PFSK-1 (cell line): ENCODE measurements around the gene MAML2.

Source experiments
- POLR2AphosphoS5 ChIP-seq: IDR thresholded peaks from 2 replicates; pipeline ENCODE4 v1.6.1; 2012; ENCODE audit warnings: low read depth, mild to moderate bottlenecking, control low read depth, low read length, moderate library complexity
- TAF1 ChIP-seq: IDR thresholded peaks from 2 replicates; pipeline ENCODE4 v1.6.1; 2012; ENCODE audit warnings: low read length, control low read depth, borderline replicate concordance; ENCODE audit not compliant: insufficient read depth
- TF ChIP-seq, protein P1 (sequence below), 2 experiments: IDR thresholded peaks; 2 replicates each; pipeline versions ENCODE4 v1.6.1 to v1.8.0; 2011 to 2012; ENCODE audit warnings: low read depth in 2 of 2, low read length in 2 of 2, control low read depth in 1 of 2, inconsistent platforms in 1 of 2, mild to moderate bottlenecking in 1 of 2, moderate library complexity in 1 of 2; ENCODE audit not compliant: insufficient read depth in 1 of 2

- TF ChIP-seq POLR2AphosphoS5 = no peak
- TF ChIP-seq, protein P1, sequence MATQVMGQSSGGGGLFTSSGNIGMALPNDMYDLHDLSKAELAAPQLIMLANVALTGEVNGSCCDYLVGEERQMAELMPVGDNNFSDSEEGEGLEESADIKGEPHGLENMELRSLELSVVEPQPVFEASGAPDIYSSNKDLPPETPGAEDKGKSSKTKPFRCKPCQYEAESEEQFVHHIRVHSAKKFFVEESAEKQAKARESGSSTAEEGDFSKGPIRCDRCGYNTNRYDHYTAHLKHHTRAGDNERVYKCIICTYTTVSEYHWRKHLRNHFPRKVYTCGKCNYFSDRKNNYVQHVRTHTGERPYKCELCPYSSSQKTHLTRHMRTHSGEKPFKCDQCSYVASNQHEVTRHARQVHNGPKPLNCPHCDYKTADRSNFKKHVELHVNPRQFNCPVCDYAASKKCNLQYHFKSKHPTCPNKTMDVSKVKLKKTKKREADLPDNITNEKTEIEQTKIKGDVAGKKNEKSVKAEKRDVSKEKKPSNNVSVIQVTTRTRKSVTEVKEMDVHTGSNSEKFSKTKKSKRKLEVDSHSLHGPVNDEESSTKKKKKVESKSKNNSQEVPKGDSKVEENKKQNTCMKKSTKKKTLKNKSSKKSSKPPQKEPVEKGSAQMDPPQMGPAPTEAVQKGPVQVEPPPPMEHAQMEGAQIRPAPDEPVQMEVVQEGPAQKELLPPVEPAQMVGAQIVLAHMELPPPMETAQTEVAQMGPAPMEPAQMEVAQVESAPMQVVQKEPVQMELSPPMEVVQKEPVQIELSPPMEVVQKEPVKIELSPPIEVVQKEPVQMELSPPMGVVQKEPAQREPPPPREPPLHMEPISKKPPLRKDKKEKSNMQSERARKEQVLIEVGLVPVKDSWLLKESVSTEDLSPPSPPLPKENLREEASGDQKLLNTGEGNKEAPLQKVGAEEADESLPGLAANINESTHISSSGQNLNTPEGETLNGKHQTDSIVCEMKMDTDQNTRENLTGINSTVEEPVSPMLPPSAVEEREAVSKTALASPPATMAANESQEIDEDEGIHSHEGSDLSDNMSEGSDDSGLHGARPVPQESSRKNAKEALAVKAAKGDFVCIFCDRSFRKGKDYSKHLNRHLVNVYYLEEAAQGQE (IDR thresholded peaks at IDR 0.05; ENCODE audit: insufficient read depth in 1 of 2, low read depth in 2 of 2, low read length in 2 of 2) = no peak
- no peak for TF ChIP-seq TAF1
Observed at GRCh38 chr11:96123301-96123700, 219.7 kb downstream of the MAML2 start.
